HG03103 (cell line): Measurements from ENCODE around the gene LINGO3.

Source experiments
- ATAC-seq: cut with Tn5 transposase; IDR thresholded peaks from one replicate; pipeline ENCODE4 v1.9.1; 2021; ENCODE audit warnings: low read depth; ENCODE audit not compliant: unreplicated experiment

Gene LINGO3

DNA sequence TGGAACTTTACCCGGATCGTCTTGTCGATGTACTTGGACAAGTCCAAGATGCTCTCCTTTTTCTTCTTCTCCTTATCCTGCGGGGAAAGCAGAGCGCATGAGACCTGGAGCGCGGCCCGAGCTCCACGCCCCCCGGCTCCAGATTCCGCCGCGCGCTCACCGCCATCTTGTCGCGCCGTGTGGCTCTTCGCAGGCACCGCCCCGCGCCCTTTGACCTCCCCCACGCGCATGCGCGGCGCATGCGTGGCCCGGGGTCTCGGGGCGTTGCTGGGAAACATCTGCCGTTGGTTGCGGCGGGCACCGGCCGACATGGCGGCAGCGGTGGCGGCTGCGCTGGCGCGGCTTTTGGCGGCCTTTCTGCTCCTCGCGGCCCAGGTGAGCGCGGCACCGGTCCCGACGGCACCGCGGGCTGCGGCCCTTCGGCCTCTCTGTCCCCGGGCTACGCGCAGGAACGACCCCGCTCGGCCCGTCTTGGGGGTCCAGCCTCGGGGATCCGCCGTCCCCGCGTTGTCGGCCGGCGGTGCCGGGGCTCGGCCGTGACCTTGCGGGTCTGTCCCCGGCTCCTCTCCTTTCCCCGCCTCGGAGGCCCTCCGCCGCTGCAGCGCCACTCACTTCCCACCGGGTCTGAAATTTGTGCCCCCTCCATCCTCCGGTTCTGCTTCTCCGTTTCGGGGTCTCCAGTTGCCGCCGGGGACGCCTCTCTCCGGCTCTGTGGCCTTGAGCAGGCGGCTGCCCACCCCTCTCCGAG lies 20.6 kb upstream of the LINGO3 start, which contains the start of the genes LSM7 and SPPL2B:
TSS of gene LSM7 (minus strand) at position 186 of the 748 bp plus-strand sequence. CDS start at position 166, 20 bp downstream.
TSS of gene SPPL2B (plus strand) at position 284 of the 748 bp plus-strand sequence. CDS start at position 310, 26 bp downstream.
- ATAC-seq: peak; percentile 57

DNA sequence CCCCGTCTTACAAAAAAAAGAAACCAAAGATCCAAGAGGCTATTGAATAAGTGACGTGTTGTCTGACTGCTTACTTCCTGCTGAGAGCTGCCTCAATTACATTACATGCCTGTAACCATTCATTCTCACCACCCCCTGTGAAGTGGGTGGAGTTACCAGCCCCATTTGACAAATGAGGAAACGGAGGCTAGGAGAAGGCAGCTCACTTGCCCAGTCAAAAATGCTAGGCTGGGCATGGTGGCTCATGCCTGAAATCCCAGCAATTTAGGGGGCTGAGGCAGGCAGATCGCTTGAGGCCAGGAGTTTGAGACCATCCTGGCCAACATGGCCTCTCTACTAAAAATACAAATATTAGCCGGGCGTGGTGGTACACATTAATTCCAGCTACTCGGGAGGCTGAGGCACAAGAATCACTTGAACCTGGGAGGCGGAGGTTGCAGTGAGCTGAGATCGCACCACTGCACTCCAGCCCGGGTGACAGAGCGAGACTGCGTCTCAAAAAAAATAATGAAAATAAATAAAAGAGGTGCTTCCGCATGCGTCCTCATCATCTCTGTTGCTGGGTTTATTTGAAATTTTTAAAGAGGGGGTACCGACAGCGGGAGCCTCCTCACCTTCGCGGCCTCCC lies 19.9 kb upstream of the LINGO3 start:
- no peak for ATAC-seq

DNA sequence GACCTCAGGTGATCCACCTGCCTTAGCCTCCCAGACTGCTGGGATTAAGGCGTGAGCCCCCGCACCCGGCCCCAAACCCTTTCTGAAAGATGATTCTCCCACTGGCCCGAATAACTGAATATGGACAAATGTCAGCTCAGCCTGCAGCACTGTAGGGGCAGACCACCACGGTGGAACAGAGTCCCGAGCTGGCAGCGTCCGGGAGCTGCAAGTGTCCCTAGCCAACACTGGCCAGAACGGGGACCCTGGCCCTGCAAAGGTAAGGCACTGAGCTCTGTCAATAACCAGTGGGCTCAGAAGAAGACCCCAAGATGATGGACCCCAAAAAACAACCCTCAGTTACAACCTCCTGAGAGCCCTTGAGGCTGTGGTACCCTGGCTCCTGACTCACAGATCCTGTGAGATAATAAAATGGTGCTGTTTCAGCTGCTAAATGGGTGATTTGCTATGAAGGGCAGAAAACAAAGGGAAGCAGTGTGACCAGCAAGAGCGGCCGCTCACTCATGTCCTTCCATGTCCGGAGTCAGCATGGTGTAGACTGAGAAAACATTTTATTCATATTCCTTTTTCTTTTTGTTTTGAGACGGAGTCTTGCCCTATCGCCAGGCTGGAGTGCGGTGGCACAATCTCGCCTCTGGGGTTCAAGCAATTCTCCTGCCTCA lies 18.9 kb upstream of the LINGO3 start:
- no peak for ATAC-seq

DNA sequence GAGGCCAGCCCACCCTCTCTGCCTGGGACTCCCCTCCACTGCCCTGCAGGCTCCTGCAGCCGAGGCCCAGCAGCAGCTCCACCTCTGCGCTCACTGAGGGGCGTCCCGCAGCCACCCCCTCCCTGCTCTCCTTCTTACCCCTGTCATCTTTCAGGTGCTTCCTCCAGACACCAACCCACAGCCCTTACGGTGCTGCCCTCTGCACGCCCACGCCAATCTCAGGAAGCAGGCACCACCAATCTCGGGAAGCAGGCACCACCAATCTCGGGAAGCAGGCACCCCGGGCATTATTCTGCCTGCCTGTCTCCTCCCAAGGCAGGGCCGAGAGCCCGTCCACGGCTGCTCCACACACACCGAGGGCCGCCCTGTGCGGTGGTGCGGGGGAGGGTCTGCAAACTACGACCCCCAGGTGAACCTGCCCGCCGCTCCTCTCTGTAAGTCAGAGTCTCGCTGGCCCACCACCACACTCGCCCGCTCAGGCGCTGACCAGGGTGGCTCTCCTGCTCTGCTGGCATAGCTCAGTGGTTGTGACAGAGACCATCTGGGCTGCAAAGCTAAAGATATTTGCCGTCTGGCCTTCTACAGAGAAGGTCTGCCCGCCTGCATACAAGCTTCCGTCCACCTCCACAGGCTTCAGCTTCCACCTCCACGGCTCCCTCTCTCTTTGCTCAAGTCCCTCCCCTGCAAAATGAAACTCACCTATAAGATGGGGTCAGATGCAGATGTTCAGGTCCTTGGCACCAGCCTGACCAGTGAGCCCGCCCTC lies 17.5 kb upstream of the LINGO3 start:
- no peak for ATAC-seq

DNA sequence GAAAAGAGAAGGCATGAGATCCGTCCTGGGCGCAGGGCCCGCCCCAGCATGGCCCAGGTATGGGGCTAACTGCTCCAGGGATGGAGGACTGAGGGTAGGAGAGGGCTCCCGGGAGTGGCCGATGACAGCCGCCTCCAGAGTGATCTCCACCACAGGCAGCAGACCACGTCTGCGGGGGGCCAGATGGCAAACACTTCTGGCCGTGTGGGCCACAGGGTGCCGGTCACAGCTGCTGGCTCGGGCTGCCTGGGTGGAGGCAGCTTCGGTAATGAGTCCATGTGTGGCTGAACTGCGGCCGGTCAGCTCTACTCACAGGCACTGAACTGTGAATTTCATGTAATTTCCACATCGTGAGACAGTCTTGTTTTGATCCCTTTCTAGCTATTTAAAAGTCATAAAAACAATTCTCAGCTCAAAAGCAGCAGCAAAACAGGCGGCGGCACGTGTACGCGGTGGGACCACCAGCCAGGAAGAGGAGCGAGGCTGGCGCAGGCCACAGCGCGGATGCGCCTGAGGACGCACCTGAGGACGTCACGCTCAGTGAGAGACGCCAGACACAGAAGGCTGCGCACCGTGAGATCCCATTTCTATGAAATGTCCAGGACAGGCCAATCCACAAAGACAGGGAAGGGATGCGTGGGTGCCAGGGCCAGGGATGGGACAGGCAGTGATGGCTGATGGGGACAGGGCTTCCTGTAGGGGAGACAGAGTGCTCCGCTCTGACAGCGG lies 16.4 kb upstream of the LINGO3 start:
- no peak for ATAC-seq

DNA sequence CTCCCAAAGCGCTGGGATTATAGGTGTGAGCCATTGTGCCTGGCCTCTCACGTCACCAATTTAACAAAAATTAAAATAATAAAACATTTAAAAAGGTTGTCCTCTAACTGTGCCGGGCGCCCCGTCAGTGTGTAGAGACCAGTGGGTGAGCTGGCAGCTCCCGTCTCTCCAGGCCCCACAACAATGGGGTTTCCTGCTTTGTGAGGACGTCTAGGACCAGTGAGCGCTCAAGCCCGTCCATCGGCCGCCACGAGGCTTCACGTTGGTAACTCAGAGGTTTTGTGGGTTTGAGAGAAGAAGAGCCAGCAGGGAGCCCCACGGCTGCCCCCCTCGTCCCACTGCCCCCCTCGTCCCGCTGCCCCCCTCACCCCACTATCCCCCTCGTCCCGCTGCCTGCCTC lies 15.8 kb upstream of the LINGO3 start:
- no peak for ATAC-seq

DNA sequence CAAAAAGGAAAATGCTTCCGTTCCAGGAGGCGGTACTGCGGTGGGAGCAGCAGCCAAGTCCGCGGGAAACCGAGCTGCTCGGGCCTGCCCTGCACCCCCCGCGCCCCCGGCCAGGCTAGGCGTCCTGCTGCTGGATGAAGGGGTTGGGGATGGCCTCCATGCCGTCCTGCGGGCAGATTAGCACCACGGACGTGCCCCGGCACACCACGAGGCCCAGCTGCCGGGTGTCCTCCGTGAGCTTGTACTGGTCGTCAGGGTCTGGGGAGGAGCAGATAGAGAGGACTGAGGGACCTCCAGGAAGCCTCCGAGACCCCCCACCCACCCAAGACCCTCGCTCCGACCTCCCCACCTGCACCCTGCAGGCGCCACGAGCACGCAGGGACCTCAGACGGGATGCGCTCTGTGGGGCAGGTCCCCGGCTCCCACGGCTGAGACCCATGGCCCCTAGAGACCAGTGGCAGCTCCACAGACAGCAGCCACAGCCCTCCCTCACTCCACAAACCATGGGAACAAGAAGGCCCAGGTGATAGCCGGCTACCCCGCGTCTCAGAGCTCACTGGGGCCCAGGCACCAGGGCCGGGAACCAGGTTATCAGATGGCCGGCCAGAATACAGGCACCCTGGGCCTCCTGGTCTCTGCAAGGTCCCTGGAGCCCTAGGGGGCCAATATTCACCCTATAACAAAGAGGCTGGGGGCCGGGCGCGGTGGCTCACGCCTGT lies 13.8 kb upstream of the LINGO3 start:
- ATAC-seq: no peak

DNA sequence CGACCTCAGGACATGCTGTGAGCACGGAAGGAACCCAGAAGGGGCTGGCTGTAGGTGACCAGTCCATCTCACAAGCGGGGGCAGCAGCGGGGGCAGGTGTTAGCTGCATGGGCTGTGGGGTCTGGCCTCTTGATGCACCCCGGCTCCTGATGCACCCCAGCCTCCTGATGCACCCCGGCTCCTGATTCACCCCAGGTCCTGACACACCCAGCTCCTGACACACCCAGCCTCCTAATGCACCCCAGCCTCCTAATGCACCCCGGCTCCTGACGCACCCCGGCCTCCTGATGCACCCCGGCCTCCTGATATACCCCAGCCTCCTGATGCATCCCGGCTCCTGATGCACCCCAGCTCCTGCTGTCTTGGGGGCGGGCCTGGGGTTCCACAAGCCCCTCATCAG lies 13.0 kb upstream of the LINGO3 start:
- ATAC-seq: no peak

DNA sequence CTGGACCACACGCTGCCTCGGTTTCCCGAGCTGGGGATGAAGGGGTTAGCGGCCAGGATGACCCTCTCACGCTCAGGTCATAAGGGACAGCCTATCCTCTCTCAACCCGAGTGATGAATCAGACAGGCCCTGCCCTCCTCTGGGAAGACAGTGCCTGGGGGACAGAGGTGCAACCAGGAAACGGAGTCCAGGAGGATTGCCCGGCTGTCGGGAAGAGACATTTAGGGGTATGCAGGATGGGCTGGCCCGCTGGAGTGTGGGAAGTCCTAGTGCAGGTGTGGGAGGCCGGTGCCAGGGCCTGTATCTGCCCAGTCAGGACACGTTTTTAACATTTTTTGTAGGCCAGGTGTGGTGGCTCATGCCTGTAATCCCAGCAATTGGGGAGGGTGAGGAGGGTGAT lies 12.1 kb upstream of the LINGO3 start:
- ATAC-seq: no peak

DNA sequence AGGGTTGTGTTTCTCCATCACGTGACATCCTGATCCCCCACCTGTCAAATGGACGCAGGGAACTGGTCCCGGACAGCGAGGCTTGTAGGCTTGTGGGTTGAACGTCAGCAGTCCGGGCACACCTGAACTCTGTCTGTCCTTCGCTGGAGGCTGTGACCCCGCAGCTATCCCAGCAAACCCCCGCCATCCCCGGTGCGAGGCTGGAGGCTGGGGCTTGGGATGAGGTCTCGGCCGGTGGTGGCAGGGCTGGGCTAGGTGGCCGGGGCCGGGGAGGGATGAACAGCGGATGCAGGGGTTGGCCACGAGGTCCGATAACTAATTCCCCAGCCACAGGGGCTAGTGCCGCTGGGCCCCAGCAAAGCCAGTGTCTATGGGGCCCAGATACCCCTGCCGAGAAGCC lies 11.6 kb upstream of the LINGO3 start:
- ATAC-seq: no peak

DNA sequence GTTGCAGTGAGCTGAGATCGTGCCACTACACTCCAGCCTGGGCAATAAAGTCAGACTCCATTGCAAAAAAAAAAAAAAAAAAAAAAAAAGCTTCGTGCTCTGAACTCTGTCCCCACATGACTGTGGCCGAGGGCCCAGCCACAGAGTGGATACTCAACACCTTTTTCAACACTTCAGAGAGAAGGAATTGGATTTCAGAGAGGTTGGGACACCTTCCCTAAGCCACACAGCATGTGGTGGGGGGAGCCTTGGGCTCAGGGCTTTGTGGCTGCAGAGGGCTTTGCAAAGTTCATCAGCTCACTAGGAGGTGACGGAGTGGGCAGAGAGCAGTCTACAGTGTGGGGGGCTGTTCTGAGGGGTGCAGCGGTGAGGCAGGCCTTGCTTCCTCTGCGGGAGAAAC lies 11.0 kb upstream of the LINGO3 start:
- ATAC-seq: no peak

DNA sequence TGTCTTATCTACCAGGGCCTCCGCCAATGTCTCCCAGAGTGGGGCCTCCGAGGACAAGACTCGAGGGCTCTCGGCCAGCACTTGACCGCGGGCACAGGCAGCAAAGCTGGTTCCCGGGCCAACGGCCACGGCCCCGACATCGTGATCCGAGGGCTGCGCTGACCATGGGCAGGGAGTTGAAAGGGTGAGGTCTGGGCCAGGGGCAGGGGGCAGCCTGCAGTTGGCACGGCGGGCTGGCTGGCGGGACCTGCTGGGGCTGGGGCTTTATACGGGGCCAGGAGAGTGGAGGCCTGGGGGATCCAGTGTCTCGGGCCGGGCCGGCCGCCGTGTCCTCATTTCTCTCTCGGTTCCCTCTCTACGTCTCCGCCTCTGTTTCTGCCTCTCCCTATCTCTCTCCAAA lies 9.8 kb upstream of the LINGO3 start:
- no peak for ATAC-seq

DNA sequence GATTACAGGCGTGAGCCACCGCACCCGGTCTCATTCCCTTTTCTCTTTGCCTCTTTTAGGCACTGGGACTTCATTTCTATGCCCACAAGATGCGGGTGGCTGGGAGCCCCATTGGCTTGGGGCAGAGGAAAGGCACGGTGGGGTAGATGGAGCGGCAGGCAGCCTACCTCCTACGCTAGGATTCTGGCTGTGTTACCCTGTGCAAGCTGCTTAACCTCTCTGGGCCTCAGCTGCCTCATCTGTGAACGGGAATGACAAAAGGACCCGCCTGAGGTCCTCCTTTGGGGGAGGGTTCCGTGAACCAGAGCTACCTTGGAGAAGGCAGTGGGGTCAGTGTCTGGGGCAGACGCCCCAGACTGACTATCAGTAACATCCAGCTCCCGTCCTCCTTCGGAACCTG lies 9.3 kb upstream of the LINGO3 start:
- no peak for ATAC-seq

DNA sequence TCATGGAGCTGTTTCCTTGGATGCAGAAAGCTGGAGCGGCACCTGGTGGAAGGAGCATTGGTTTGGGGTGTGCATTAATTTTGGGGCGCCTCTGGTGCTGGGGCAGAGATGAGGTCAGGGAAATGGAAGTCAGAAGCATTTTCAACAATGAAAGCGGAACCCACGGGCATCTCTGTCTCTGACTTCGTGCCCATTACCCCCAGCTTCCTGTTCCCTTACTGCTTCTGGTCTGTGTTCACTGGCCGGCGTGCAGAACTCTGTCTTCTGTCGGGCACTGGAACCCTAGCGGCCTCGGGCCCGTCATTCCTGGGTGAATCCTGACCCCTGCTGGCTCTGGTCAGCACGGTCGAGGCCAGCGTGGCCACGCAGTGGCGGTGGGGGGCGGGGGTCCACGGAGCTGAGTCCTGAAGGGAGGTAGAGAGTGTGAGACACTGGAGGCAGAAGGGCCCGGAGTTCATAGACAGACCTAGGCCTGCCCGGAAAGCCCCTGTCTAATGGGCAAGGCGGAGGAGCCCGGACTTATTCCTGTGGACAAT lies 7.9 kb upstream of the LINGO3 start:
- ATAC-seq: no peak

DNA sequence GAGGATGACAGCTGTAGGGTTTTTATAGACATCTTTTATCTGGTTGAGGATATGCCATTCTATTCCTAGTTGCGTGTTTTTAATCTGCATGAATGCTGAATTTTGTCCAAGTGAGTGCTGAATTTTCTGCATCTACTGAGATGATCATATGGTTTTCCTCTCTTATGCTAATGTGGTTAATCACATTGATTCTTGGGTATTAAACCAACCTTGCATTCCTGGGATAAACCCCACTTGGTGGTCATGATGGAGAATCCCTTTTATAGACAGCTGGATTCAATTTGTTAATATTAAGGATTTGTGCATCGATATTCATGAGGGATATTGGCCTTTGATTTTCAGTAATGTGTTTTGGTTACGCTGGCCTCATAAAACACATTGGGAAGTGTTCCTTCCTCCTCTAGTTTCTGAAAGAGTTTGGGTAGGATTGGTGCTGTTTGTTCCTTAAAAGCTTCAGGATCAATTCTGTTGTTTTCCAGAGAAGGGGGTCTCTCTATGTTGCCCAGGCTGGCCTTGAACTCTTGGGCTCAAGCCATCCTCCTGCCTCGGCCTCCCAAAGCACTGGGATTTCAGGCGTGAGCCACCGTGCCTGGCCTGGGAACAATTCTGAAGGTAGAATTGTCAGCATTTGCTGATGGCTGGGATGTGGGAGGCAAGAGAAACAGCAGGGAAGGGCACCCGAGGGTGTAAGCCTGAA lies 7.3 kb upstream of the LINGO3 start:
- ATAC-seq: no peak

DNA sequence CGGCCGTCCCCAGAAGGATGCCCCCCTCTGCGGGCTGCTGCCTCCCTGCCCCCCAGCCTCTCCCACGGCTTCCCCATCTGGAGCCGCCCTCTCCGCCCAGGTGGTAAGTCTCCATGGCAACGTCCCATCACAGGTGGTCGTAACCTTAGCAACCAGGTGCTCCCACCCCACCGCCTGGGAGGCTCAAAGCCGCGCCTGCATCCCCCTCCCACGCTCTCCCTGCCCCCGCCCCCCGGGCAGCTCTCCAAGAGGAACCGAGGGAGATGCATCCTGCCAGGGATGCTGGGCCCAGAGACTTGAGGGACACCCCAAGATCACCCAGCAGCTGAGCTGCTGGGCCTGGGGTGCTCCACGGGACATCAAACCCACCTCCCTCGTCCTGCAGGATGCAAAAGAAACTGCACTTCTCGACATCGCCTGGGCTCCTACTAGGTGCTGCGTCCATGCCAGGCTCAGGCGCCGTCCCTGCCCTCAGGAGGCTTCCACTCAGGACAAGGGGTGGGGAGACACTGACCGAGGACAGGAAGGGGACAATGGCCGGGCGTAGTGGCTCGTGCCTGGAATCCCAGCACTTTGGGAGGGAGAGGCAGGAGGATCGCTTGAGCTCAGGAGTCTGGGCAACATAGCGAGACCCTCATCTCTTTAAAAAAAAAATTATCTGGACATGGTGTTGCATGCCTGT lies 5.0 kb upstream of the LINGO3 start:
- ATAC-seq: no peak

DNA sequence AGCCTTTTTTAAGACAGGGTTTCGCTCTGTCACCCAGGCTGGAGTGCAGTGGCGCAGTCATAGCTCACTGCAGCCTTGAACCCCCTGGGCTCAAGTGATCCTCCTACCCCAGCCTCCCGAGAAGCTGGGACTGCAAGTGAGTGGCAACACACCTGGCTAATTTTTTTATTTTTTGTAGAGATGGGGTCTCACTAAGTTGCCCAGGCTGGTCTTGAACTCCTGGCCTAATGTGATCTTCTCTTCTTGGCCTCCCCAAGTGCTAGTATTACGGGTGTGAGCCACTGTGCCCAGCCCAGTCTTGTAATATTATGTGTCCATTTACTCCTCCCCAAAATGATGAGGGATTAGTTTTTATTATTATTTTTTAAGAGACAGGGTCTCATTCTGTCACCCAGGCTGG lies 3.1 kb upstream of the LINGO3 start:
- ATAC-seq: no peak

DNA sequence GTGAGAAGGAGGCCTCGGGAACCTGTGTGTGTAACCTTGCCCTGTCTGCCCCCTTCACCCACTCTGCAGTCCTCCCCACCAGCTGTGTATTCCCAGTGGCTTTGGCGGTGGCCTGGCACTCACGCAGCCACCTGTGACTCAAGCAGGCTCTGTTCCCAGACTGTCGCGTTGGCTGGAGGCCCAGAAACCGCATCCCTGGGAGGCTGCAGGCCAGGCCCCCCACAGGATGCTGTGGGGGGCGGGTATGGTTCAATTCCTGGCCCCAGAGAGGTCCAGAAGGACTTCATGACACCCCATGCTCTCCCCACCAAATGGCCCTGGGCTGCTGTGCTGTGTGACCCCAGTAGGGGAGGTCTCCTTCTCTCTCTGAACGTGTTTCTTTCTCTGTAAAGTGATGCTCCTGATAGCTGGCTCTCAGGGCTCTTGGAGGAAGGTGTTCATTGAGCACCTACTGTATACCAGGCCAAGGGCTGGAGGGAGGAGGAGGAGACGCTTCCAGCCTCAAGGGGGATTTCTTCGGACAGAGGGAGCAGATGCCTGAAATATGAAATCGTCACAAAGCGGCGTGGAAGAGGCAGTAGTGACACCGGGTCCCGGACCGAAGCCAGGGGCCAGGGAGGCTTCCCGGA lies 1.9 kb upstream of the LINGO3 start:
- no peak for ATAC-seq
